ENCODE data around the gene HMGN5.

DNA sequence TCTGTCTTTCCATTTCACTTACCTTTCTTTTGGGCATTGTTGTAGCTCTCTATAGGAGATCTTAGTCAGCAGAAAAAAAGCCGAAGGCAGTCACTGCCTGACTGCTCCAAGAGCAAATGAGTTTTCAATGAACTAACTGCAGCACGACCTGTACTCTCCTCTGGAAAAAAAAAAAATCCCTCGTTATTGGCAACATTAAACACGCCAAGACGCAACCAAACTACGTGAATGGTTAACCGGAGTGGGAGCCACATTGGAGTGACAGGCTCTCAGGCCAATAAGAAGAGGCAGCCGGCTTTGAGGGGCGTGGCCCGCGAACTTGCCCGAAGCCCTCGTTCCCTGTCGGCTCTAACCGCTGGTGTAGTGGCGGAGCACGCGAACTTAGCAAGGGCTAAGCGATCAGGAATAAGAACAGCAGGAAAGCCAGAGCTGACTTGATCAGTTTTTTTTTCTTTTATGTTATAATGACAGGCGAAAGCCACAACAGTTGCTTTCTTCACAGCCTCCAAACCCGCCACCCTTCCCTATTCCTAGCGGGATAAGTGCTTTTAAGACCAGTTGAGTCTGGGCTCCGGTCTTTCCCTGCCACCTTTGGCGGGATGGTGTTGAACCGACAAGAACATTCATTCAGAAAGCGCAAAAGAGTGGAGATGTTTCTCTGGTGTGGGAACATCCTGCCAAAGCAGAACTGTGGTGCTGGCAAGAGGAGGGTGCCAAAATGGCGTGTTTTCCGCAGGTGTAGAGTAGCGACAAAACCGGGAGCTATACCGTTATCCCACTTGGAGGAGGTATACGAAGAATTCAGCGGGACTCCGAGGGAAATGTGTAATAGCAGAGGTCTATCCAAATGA is 80.0 kb downstream of the HMGN5 start:
- TF ChIP-seq, protein P1, sequence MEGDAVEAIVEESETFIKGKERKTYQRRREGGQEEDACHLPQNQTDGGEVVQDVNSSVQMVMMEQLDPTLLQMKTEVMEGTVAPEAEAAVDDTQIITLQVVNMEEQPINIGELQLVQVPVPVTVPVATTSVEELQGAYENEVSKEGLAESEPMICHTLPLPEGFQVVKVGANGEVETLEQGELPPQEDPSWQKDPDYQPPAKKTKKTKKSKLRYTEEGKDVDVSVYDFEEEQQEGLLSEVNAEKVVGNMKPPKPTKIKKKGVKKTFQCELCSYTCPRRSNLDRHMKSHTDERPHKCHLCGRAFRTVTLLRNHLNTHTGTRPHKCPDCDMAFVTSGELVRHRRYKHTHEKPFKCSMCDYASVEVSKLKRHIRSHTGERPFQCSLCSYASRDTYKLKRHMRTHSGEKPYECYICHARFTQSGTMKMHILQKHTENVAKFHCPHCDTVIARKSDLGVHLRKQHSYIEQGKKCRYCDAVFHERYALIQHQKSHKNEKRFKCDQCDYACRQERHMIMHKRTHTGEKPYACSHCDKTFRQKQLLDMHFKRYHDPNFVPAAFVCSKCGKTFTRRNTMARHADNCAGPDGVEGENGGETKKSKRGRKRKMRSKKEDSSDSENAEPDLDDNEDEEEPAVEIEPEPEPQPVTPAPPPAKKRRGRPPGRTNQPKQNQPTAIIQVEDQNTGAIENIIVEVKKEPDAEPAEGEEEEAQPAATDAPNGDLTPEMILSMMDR (conservative IDR thresholded peaks at IDR 0.05; ENCODE audit: low read length): no peak
- no peak for TF ChIP-seq EZH2phosphoT487 (IDR thresholded peaks at IDR 0.05; ENCODE audit: borderline replicate concordance, low read depth, low read length)

Measured in OCI-LY7 (cell line).